Caco-2 (cell line): ENCODE results near the gene ACSL1. TPM values are rescaled to one million over a fixed set of nuclear protein-coding genes. Genes with fewer than 3 reads are reported as not detected.
A peak's percentile ranks its signal among the peaks of the same experiment; 100 is the strongest.

Source experiments
- BruUV-seq: library from RNA; stranded (reverse); fragments of 400-500 nt; replicated peaks from 2 replicates; lab custom pipeline; 2021; lab: Mats Ljungman, UMichigan
- CTCF ChIA-PET: fragments of 300-600 bp; sonication (Branson Sonifier 250); formaldehyde crosslinking; loops from one replicate; lab custom pipeline; 2022; ENCODE audit warnings: antibody characterized with exemption; lab: Charles Lee
- POLR2A ChIA-PET: fragments of 300-600 bp; sonication (Branson Sonifier 250); formaldehyde crosslinking; loops from one replicate; lab custom pipeline; 2022; ENCODE audit warnings: antibody characterized with exemption; lab: Charles Lee
- DNase-seq, 2 experiments: peaks; one replicate each; pipeline versions ENCODE4 v3.0.0 to v3.0.0-alpha.2; 2020 to 2022
- H3K27me3 ChIP-seq: replicated peaks from 2 replicates; pipeline ENCODE4 v1.6.0; 2011; ENCODE audit warnings: low read length; ENCODE audit not compliant: control insufficient read depth, insufficient read depth
- H3K36me3 ChIP-seq: 2 replicates; pipeline ENCODE4 v1.5.1; 2011; ENCODE audit warnings: low read length; ENCODE audit not compliant: control insufficient read depth, insufficient read depth
- H3K4me1 ChIP-seq: fragments of 250-450 bp; sonication (Bioruptor Pico); 2 replicates; pipeline ENCODE4 v1.5.1; 2020; ENCODE audit warnings: mild to moderate bottlenecking
- H3K4me3 ChIP-seq: 2 replicates; pipeline ENCODE4 v1.5.1; 2011; ENCODE audit warnings: low read depth, mild to moderate bottlenecking, control low read depth, low read length
- H3K9me3 ChIP-seq: fragments of 250-450 bp; sonication (Bioruptor Pico); 2 replicates; pipeline ENCODE4 v1.5.1; 2020; ENCODE audit warnings: mild to moderate bottlenecking, moderate library complexity
- H3K27ac Mint-ChIP-seq: one replicate; pipeline ENCODE4 v1.8.0; 2022; ENCODE audit warnings: mixed read lengths; ENCODE audit not compliant: unreplicated experiment
- H3K27me3 Mint-ChIP-seq: one replicate; pipeline ENCODE4 v1.8.0; 2022; ENCODE audit warnings: mixed read lengths; ENCODE audit not compliant: insufficient read depth, unreplicated experiment
- H3K36me3 Mint-ChIP-seq: one replicate; pipeline ENCODE4 v1.8.0; 2022; ENCODE audit warnings: mild to moderate bottlenecking, mixed read lengths; ENCODE audit not compliant: insufficient read depth, unreplicated experiment
- H3K4me1 Mint-ChIP-seq: one replicate; pipeline ENCODE4 v1.8.0; 2022; ENCODE audit warnings: low read depth, mixed read lengths; ENCODE audit not compliant: unreplicated experiment
- H3K4me3 Mint-ChIP-seq: one replicate; pipeline ENCODE4 v1.8.0; 2022; ENCODE audit warnings: mild to moderate bottlenecking, moderate library complexity, mixed read lengths; ENCODE audit not compliant: unreplicated experiment
- H3K9me3 Mint-ChIP-seq: one replicate; pipeline ENCODE4 v1.8.0; 2022; ENCODE audit warnings: mixed read lengths; ENCODE audit not compliant: unreplicated experiment
- intact Hi-C: fragments of 100-400 bp; cut with micrococcal nuclease; formaldehyde crosslinking; loops from one replicate; pipeline ENCODE4 v1.10.0; 2022; ENCODE audit not compliant: unreplicated experiment
- total RNA-seq: library from RNA; stranded (reverse); gene quantifications from 2 replicates; pipeline ENCODE4 v1.2.3, GENCODE V29; 2022
- TF ChIP-seq, protein P1 (sequence below), 2 experiments: fragments of 200-600 bp in 1 of 2; IDR thresholded peaks; 1 replicate in 1 of 2; 2 replicates in 1 of 2; pipeline versions ENCODE4 v1.5.1 to v1.8.0; 2011 to 2022; ENCODE audit warnings: antibody characterized with exemption in 1 of 2, control low read depth in 1 of 2, inconsistent platforms in 1 of 2, low read depth in 1 of 2, low read length in 1 of 2, mild to moderate bottlenecking in 1 of 2, moderate library complexity in 1 of 2; ENCODE audit not compliant: insufficient read depth in 1 of 2, severe bottlenecking in 1 of 2, unreplicated experiment in 1 of 2

ACSL1 gene
- total RNA-seq, 1 experiment from 2014 or later = 100 TPM

DNA sequence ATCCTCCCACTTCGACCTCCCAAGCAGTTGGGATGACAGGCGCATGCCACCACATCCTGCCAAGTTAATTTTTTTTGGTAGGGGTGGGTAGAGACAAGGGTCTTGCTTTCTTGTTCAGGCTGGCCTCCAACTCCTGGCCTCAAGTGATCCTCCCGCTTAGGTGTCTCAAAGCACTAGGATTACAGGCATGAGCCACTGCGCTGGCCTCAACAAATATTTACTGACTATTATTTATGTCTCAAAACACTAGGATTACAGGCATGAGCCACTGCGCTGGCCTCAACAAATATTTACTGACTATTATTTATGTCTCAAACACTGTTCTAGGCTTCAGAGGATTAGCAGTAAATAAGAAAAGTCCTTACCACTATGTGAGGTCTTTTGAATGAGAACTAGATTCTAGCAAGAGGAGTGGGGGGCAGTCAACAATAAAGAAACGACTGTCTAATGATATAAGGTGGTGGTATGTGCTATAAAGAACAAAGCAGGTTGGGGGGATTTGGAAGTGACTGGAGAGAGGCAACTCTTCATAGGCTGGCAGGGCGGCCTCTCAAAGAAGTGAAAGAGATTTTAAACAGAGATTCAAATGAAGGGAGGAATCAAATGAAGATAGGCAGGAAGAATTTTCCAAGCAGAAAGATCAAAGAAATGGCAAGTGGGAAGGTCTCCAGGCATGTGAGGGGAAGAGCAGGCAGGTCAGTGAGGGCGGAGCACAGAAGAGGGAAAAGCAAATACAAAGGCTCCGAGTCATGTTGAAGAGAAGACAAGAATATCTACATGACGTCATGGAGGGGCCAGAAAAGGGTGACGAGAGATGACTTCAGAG lies 12.7 kb upstream of the ACSL1 start:
- no peak overlapping the region for H3K4me3 ChIP-seq
- TF ChIP-seq, protein P1, sequence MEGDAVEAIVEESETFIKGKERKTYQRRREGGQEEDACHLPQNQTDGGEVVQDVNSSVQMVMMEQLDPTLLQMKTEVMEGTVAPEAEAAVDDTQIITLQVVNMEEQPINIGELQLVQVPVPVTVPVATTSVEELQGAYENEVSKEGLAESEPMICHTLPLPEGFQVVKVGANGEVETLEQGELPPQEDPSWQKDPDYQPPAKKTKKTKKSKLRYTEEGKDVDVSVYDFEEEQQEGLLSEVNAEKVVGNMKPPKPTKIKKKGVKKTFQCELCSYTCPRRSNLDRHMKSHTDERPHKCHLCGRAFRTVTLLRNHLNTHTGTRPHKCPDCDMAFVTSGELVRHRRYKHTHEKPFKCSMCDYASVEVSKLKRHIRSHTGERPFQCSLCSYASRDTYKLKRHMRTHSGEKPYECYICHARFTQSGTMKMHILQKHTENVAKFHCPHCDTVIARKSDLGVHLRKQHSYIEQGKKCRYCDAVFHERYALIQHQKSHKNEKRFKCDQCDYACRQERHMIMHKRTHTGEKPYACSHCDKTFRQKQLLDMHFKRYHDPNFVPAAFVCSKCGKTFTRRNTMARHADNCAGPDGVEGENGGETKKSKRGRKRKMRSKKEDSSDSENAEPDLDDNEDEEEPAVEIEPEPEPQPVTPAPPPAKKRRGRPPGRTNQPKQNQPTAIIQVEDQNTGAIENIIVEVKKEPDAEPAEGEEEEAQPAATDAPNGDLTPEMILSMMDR (IDR thresholded peaks at IDR 0.05; ENCODE audit: insufficient read depth in 1 of 2, low read depth in 1 of 2, low read length in 1 of 2, severe bottlenecking in 1 of 2, unreplicated experiment in 1 of 2) = no peak
- CTCF ChIA-PET = no interaction called here
- Mint-ChIP-seq H3K4me3 (peak overlapping the region; percentile 52), H3K36me3 (peaks cover 9% of the 10 kb centered on the region), H3K27ac (peak overlapping the region; percentile 93), H3K27me3 (no peaks in the 10 kb centered on the region), H3K4me1 (peaks cover 27% of the 10 kb centered on the region), H3K9me3 (peaks cover 11% of the 10 kb centered on the region)
- DNase-seq = peak; percentile 89 to 90
- no peaks in the 10 kb centered on the region for H3K36me3 ChIP-seq
- no peaks in the 10 kb centered on the region for H3K27me3 ChIP-seq
- BruUV-seq = no TSS peak
- H3K4me1 ChIP-seq = peaks cover 40% of the 10 kb centered on the region
- intact Hi-C loops = loop anchor here (1.0 kb wide), 4 partner anchors 12 to 99 kb away; no protein-coding TSS in a partner anchor
- POLR2A ChIA-PET = no interaction called here
- H3K9me3 ChIP-seq = no peaks in the 10 kb centered on the region; the same call in 1 of the 2 replicates

DNA sequence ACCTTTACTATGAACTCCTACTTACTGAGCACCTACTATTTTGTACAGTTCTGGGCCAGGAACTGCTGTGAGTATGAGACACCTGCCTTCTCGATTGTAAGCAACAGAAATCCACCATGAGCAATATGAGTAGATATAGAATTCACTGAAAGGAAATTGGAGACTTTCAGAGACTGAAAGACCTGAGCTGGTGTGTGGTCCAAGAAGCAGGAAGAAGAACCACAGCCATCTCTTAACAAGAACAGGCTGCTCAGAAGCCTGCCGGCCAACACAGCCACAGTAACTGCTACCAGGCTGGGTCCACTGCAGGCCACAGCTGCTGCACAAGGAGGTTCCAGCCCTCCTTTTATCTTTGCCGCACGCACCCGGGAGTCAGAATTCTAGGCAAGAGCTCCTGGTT lies 10.8 kb upstream of the ACSL1 start:
- DNase-seq = no peak
- ChIA-PET POLR2A (interaction anchor here (0.9 kb wide), 1 partner anchor 22 kb away, joined by 4 read pairs; no protein-coding TSS in a partner anchor), CTCF (no interaction called here)
- H3K27ac Mint-ChIP-seq = peak overlapping the region; percentile 93
- Histone ChIP-seq H3K4me1 (peaks cover 38% of the 10 kb centered on the region), H3K27me3 (no peaks in the 10 kb centered on the region), H3K4me3 (no peak overlapping the region), H3K36me3 (no peaks in the 10 kb centered on the region), H3K9me3 (no peaks in the 10 kb centered on the region; the same call in 1 of the 2 replicates)
- H3K4me1 Mint-ChIP-seq = peaks cover 24% of the 10 kb centered on the region
- H3K36me3 Mint-ChIP-seq = peaks cover 9% of the 10 kb centered on the region
- TF ChIP-seq, protein P1 (IDR thresholded peaks at IDR 0.05; ENCODE audit: insufficient read depth in 1 of 2, low read depth in 1 of 2, low read length in 1 of 2, severe bottlenecking in 1 of 2, unreplicated experiment in 1 of 2) = no peak
- H3K4me3 Mint-ChIP-seq = no peak overlapping the region
- peaks cover 11% of the 10 kb centered on the region for H3K9me3 Mint-ChIP-seq
- H3K27me3 Mint-ChIP-seq = no peaks in the 10 kb centered on the region
- intact Hi-C loops = no loop called here
- BruUV-seq = no TSS peak

DNA sequence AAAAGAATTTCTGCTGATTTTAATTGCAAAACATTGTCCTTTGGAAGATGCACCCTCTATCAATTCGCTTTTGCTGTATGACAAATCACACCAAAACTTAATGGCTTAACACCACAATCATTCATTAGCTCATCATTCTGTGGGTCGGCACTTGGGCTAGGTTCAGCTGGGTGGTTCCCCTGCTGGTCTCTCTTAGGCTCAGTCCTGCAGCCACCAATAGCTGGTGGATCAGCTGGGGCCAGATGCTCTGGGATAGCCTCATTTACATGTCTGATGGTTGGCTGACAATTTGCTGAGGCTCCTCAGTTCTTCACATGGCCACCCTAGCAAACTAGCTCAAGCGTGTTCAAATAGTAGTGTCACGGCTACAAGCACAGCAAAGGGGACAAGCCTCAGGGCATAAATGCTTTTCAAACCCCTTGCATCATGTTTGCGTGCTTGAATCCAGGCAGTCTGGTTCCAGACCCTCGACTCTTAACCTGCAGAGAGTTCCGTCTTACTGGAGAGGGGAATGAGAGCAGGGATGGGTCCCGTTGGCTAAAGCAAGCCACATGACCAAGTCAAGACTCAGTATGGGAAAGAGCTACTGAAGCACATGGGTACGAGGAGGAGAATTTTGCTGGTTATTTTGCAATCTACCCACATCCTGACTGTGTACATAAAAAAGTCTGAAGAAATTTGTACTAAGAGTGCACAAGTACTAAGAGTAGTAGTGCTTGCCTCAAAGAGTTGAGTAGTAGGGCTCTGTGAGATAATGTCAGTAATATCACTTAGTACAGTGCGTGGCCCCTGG lies 7.5 kb upstream of the ACSL1 start:
- POLR2A ChIA-PET = no interaction called here
- no peak for DNase-seq
- no peak overlapping the region for H3K4me3 ChIP-seq
- CTCF ChIA-PET = no interaction called here
- Mint-ChIP-seq H3K9me3 (no peaks in the 10 kb centered on the region), H3K36me3 (peaks cover under 1% of the 10 kb centered on the region), H3K4me1 (peaks cover 9% of the 10 kb centered on the region), H3K27me3 (no peaks in the 10 kb centered on the region), H3K27ac (no peak overlapping the region), H3K4me3 (no peak overlapping the region)
- H3K36me3 ChIP-seq = no peaks in the 10 kb centered on the region
- BruUV-seq = no TSS peak
- peaks cover 24% of the 10 kb centered on the region for H3K4me1 ChIP-seq
- no peaks in the 10 kb centered on the region; the same call in 1 of the 2 replicates for H3K9me3 ChIP-seq
- no peaks in the 10 kb centered on the region for H3K27me3 ChIP-seq
- TF ChIP-seq, protein P1 (IDR thresholded peaks at IDR 0.05; ENCODE audit: insufficient read depth in 1 of 2, low read depth in 1 of 2, low read length in 1 of 2, severe bottlenecking in 1 of 2, unreplicated experiment in 1 of 2) = no peak
- intact Hi-C loops = no loop called here
